GM19240 (cell line): ENCODE data around the gene JPH2.

Source experiments
- DNase-seq: peaks from one replicate; pipeline ENCODE4 v3.0.0; 2011; ENCODE audit warnings: low spot score; ENCODE audit not compliant: insufficient read length

Gene JPH2

DNA sequence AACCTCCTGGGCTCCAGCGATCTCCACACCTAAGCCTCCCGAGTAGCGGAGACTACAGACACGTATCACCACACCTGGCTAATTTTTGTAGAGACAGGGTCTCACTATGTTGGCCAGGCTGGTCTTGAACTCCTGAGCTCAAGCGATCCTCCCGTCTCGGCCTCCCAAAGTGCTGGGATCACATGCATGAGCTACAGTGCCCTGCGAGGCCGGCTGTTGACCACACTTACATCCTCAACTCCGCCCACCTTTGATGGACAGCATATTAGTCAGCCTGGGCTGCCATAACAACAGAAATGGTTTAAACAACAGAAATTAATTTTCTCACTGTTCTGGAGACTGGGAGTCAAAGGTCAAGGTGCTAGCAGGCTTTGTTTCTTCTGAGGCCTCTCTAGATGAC, 107.7 kb downstream of the JPH2 start:
- DNase-seq = no peak

DNA sequence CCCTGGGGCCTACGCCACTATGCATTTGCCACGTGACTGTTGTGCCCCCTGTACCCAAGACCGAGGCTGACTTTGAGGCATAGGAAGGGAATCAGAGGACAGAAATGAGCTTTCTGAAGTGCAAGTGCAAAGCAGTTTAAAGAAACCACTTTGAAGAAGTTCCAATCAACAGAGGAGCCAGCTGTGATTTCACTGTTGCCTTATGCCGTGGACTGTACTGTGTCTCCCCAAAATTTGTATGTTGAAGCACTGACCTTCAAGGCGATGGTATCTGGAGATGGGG, 111.1 kb downstream of the JPH2 start:
- no peak for DNase-seq

- DNase-seq = no peak
Measured at GRCh38 chr20:44075191-44075949, 111.6 kb downstream of the JPH2 start.

- no peak for DNase-seq
Measured at GRCh38 chr20:44074252-44075151, 112.5 kb downstream of the JPH2 start.

DNA sequence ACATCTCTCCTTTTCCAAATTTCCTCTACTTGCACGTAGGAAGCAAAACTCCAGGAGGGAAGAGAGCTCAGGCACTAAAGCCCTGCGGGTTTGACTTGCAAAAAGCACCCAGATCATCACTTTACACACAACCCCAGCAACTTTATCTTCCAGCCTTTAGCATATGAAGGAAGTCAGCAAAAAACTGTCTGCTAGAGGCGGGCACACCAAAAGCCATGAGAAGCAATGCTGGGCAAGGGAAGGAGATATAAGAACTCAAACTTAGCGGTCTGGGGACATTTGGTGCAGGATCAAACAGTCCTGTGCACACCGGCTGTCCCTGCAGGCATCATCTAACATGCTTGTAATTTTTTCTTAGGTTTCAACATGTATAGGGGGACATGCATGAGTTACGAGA, 113.3 kb downstream of the JPH2 start:
- no peak for DNase-seq

- no peak for DNase-seq
Measured at GRCh38 chr20:44073011-44073674, 113.8 kb downstream of the JPH2 start.

GRCh38 chr20:44072384-44072783, 114.6 kb downstream of the JPH2 start:
- no peak for DNase-seq

DNA sequence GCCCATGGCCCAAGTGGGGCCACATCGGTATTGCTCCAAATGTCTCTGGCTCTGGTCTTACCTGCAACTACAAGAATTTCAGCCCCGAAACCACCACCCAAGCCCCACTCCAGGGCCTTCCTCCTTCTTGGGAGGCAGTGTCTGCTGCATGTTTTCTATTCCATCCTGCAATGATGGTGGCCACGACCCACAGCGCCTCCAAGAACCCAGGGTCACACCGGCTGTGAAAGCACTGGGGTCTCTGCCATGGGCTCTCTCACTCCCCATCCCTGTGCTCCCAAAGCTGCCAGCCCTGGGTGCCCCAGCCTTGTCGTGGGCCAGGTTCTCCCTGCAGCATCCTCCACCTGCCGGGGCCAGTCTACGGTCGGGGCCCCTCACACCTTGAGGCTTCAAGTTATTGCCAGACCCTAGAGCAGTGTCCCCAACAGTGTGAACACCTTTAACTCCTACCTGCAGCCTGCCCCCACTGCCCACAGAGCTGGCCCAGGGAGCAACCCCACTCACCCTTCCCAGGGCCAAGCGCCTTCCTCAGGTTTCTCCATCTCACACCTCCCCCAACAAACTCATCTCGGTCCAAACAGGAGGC, 115.4 kb downstream of the JPH2 start:
- DNase-seq = no peak

GRCh38 chr20:44071057-44071456, 115.9 kb downstream of the JPH2 start:
- DNase-seq = no peak

DNA sequence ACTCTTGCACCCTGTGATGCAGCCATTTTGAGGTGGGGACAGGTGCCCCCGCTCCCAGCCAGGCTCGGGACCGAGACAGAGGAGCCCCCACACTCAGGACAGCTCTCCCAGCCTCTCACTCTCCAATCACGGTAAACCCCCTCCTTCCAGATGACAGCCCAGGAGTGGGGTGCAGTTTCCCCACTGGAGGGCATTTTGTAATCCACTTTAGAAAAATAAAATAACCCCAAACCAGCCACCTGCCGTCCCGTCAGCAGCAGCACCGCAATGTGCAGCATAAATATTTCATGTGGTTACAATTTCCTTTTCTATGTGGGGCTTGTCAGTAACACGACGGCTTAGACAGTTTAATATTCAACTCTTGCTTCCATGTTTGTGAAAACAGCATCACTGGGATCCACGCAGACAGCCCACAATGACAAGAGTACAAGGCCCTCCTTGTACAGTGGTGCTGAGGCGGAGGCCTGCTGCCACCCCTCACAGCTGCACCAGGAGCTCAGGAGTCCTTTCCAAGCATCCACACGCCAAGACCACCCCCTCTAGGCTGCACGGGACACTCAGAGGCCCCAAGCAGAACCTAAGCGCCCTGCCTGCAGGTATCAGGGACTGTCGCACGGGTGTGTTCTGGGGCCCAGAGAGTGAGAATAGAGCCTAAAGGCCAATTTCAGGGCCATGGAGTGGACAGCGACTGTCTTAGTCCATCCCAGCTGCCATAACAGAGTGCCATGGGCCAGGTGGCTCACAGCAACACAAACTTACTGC, 116.7 kb downstream of the JPH2 start:
- DNase-seq = no peak

GRCh38 chr20:44069203-44070011, 117.6 kb downstream of the JPH2 start:
- DNase-seq = no peak

GRCh38 chr20:44068316-44069201, 118.4 kb downstream of the JPH2 start:
- DNase-seq = no peak

GRCh38 chr20:44067650-44068081, 119.3 kb downstream of the JPH2 start:
- no peak for DNase-seq

- DNase-seq = no peak
Measured at GRCh38 chr20:44066645-44067606, 120.1 kb downstream of the JPH2 start.

DNA sequence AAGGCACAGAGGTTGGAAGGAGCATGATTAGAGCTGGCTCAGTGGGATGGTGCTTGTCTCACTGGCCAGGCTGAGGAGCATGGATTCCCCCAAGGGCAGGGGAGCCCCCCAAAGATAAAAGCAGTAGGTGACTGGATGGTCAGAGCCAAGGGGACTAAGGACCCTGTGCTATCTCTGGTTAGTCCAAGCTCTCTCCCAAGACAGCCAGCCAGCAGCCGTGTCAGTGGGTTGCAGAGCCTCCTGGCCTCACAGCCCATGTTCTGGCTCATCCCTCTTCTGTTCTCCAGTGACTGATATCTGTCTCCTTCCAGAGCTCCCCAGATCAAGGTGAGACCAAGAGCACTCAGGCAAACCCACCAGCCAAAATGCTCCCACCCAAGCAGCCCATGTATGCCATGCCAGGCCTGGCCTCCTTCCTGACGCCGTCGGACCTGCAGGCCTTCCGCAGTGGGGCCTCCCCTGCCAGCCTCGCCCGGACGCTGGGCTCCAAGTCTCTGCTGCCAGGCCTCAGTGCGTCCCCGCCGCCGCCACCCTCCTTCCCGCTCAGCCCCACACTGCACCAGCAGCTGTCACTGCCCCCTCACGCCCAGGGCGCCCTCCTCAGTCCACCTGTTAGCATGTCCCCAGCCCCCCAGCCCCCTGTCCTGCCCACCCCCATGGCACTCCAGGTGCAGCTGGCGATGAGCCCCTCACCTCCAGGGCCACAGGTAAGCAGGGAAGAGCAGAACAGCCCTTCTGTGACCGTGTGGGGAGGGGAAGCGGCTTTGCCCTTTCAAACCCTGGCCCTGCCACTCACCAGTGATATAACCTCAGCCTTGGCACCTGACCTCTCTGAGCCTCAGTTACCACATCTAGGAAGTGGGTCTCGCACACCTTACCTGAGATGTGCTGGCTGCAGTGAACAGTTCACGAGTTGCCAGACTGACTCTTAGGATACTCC, 121.3 kb downstream of the JPH2 start:
- DNase-seq = no peak

DNA sequence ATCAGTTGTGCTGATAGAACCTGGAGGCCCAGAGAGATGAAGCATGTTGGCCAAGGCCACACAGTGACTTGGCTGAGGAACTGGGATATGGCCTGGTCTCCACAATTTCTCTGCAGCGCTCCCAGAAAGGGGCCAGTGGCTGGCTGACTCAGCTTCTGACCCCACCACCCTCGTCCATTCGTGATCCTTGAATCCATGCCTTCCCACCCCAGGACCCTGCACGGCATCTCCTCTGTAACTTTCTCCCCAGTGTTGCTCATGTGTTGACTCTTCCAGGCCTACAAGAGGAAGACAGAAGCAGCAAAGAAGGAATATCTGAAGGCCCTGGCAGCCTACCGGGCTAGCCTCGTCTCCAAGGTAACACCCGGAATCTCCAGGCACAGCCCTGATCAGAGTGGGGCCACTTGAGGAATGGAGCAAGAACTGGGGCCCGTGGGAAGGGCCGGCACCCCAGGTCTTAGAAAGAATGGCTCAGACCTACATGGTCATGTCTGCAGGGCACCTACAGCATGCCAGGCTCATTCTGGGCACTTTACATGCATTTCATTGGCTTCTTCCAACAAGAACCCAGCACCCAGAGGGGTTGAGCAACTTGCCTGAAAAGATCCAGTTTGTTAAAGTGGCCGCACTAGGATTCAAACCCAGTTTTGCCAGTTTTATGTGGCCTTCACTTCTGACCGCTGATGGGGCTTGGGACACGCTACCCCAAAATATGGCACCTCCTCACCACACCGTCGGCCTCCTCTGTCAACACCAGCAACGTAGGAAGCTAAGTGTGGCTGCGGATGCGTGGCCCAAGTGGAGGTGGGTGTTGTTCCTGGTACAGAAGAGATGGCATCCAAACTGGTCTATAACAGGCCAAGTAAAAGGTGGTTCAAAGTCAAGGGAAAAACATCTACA, 122.2 kb downstream of the JPH2 start:
- DNase-seq = no peak
